Activated T-cell treated with anti-CD3 and anti-CD28 coated beads for 48 hours (primary cell): ENCODE data around the gene ADGRL1.
"Not testable (repeated sequence)": the region's sequence is repeated elsewhere in the genome, so short reads cannot be mapped to it uniquely, and the experiment has no call there.

Experiments used
- DNase-seq: peaks from one replicate; pipeline ENCODE4 v3.0.0-alpha.2; 2020; ENCODE audit warnings: low read depth

Gene ADGRL1

GRCh38 chr19:14189415-14189814 lies 16.6 kb downstream of the ADGRL1 start:
- no peak for DNase-seq

DNA sequence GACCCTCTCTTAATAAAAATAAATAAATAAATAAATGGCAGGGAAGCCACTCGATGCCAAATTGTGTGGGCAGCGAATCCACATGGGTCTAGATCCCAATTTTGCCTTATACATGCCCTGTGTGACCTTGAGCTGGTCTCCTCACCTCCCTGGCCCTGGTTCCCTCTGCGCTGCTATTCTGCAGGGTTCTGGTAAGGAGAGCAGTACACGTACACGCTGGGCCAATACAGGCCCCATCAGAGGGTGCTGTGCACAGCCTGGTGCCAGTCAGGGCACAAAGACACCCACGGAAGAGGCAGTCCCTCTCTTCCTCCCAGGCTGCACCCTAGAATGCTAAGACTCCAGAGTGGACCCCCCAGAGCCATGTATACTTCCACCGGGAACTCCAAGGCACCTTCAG lies 17.9 kb downstream of the ADGRL1 start:
- not testable (repeated sequence) for DNase-seq

DNA sequence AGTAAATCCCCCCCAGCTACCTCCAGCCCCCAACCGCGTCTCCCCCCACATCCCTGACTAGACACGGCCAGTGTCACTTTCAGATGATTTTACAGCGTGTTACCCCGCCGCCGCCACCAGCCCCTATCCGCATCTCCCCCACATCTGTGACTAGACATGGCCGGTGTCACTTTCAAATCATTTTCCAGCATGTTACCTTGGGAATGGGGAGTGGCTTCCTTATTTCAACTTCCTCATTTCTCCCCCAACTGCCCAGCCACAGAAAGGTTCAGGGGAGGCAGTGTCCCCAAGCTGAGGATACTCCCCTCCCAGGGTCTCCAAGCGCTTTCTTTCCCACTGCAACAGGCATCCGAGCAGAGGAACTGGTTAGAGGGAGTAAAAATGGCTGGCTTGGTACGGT lies 18.4 kb downstream of the ADGRL1 start:
- DNase-seq: no peak

DNA sequence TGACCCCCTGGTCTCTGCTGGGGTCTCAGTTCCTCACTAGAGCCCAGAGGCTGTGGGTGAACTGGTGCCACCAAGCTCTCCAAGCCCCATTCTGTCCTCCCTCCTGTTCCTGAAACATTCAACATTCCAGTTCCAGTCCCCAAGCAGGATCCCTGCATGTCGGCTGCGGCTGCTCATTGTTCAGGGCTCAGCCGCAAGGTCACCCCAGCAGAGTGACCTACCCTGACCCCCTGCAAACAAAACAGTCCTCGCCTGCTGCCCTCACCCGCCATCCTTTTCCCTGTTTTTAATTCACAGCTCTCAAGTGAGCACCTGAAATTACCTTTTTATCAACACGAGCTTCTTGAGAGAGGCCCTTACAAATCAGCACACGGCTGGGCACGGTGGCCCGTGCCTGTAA lies 19.3 kb downstream of the ADGRL1 start:
- not testable (repeated sequence) for DNase-seq

DNA sequence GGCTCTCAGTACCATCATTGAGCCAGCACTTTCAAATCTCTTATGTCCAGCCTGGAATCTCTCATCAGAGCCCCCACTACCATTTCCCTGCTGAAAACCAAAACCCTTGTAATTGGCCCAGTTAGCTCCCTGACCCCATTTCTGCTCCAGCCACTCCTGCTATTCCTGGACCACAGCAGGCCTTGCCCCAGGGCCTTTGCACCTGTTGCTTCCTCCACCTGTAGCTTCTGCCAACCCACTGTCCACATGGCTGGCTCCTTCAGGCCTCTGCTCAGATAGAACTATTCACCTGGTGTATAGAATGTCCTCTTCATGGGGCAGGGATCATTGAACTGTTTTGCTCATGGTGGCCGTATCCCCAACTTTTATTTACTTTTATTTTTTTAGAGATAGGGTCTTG lies 20.3 kb downstream of the ADGRL1 start:
- DNase-seq: not testable (repeated sequence)

DNA sequence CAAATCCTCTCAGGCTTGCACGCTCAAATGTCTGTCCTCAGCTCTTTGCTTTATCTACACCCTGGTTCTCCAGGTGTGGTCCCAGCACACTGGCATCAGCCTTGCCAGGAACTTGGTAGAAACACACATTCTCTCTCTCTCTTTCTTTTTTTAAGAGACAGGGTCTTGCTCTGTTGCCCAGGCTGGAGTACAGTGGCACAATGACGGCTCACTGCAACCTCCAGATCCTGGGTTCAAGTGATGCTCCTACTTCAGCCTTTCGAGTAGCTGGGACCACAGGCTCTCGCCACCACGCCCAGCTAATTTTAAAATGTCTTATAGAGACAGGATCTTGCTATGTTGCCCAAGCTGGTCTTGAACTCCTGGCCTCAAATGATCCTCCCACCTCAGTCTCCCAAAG lies 20.8 kb downstream of the ADGRL1 start:
- no peak for DNase-seq

- DNase-seq: no peak
Observed at GRCh38 chr19:14183741-14184350, 22.1 kb downstream of the ADGRL1 start.

- DNase-seq: no peak
Observed at GRCh38 chr19:14182476-14182875, 23.5 kb downstream of the ADGRL1 start.

DNA sequence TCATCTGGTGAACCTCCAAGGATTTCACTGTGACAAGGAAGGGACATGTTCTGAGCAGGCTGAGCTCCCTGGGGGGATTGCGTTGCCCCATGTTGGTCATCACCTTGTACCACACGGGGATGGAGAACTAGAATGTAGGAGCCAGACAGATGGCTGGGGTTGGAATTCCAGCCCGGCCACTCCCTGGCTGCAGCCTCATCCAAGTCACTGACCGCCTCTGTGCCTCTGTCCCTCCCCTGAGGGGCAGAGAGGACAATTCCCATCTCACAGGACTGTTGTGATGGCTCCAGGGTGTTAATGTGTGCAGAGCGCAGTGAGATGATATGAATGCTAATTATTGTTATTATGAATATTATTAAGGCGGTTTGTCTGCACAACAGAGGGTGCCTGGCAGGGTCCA lies 24.1 kb downstream of the ADGRL1 start:
- DNase-seq: no peak

DNA sequence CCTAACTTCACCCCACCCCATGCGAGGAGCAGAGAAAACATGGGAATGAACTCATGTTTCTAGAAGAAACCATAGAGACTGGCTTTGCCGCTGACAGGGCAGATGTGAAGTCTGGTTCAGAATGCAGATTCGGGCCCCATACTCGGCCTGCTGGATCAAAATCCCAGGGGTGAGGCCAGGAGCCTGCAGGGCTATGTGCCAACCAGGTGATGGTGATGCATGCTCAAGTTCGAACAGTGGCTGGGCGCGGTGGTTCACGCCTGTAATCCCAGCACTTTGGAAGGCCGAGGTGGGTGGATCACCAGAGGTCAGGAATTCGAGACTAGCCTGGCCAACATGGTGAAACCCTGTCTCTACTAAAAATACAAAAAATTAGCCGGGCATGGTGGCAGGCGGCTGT lies 24.8 kb downstream of the ADGRL1 start:
- not testable (repeated sequence) for DNase-seq

- no peak for DNase-seq
Observed at GRCh38 chr19:14177496-14178074, 28.4 kb downstream of the ADGRL1 start.

GRCh38 chr19:14175351-14175792 lies 30.6 kb downstream of the ADGRL1 start:
- DNase-seq: no peak

GRCh38 chr19:14174883-14175282 lies 31.1 kb downstream of the ADGRL1 start:
- DNase-seq: no peak

DNA sequence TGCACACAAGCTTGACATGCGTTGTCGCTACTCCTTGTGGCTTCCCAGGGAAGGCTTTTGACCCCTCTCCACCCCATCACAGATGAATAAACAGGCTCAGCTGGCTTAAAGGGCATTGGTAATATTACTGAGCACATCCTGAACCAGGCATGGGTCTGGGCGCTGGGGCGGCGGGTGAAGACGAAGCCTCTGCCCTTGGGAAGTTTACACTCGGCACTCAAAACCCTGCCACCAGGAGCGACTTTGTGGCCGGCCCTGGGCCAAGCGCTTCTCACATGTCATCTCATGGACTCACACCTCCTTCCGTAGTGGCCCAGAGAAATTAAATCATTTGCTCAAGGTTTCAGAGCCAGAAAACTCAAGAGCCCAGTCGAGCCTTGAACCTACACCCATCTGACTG lies 37.0 kb downstream of the ADGRL1 start:
- no peak for DNase-seq

DNA sequence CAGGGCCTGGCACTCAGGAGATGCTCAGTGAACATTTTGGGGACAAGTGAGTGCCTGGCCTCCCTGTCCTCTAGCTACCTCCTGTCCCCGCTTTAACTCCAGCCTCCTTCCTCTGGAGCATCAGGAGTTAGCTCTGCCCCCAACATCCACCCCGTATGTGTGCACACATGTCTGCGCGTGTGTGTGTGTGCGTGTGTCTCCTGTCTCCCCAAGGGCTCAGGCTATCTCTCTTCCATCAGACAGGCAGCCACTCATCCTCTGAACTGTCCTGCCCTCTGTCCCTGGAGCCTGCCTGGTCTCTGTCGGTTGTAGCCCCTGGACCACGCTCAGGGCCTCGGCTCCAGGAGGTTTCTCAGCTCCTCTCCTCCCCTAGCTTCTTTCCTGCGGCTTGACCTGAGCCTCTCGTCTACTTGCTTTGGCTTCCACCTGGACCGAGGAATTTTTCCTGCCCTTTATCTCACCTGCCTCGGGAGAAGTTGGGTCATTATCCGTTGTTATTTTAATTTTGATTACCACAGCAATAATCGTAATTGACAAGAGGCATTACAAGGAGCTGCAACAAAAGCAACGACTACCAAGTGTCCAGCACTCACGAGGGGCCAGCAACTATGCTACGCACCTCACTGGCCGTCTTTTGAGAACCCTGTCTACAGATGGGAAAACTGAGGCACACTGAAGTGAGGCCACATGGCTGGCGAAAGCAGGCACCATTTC lies 37.6 kb downstream of the ADGRL1 start:
- DNase-seq: no peak

GRCh38 chr19:14167576-14168138 lies 38.3 kb downstream of the ADGRL1 start:
- no peak for DNase-seq

GRCh38 chr19:14166999-14167575 lies 38.9 kb downstream of the ADGRL1 start:
- DNase-seq: no peak

GRCh38 chr19:14165990-14166830 lies 39.8 kb downstream of the ADGRL1 start:
- no peak for DNase-seq

DNA sequence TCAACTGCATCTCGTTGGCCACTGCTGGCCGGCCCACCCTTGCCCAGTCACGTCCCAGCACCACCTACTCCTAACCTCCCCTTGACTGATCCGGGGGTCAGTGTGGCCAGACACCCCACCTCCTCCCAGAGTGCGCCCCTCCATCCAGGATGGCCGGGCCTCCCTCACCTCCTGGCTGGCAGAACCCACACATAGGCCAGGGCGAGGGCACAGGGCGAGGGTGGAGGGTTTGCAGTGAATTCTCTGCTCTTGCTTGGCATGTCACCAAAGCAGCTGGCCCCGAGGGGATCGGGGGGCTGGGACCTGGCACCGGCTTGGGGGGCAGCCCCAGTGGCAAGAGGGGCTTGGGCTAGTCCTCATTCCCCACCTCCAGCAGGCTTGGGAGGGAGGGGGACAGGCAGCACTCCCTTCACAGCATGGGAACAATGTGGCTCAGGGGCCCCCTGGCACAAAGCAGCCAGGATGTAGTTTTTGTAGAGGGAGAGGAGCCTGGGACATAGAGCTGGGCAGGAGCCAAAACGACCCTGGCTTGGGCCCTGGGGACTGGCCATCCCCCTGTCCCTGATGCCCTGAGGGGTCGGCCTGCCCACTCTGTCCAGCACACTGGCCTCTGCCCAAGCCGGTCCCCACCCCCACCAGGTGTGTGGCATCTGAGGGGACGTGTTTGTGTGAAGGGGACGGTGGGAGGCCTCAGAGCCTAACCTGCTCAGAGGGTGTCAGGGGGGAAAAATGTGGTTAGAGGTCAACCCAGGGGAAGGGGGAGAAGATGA lies 41.1 kb downstream of the ADGRL1 start:
- DNase-seq: no peak

DNA sequence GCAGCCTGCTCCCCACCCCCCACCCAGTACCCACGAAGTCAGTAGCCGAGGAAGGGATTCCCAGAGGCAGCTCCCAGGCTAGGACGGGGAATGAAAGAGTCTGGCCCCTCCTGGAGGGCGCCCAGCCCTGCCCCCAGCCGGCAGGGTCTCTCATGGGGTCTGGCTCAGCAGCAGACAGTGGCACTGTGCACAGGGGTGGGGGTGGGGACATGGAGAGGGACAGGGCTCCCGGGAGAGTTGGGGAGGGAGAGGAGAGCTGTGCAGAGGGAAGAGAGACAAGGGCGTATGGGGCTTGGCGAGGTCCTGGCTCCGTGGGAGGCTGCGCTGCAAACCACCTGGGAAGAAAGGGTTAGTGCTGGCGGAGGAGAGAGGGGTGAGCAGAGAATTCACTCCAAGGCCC lies 41.9 kb downstream of the ADGRL1 start:
- DNase-seq: no peak

DNA sequence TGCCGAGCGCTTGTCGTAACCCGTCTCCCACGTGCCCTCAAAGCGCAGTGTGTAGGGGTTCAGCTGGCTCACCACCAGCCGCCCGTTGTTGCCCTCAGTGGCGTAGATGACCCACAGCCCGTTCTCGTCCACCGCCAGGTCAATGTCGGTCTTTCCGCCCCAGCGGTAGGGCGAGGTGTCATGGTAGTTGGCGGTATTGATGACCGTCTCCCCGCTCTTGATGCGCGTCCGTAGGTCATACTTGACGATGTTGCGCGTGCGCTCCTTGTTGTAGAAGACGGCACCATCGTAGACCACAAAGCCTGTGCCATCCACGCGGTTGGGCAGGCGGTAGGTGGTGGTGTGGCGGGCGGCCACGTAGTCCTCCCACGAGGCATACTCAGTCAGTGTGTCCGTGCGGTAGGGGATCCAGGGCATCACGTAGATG lies 43.1 kb downstream of the ADGRL1 start:
- no peak for DNase-seq
